Activated CD4-positive, alpha-beta T cell treated with anti-CD3 and anti-CD28 coated beads for 1 hour (primary cell): ENCODE results near the gene KLK11.
"Not testable (repeated sequence)": the region's sequence is repeated elsewhere in the genome, so short reads cannot be mapped to it uniquely, and the experiment has no call there.

Source experiments
- DNase-seq: peaks from one replicate; pipeline ENCODE4 v3.0.0-alpha.2; 2020

The KLK11 gene

GRCh38 chr19:51002542-51003311, 23.7 kb downstream of the KLK11 start:
- DNase-seq, result no peak

GRCh38 chr19:51002089-51002532, 24.3 kb downstream of the KLK11 start:
- DNase-seq, result no peak

- DNase-seq, result no peak
Measured at GRCh38 chr19:51001515-51001914, 24.9 kb downstream of the KLK11 start, which contains the start of gene KLK8. Gene KLK8, minus strand, starts transcription at chr19:51001604. Its CDS starts 437 bp downstream, at chr19:51001167.

- DNase-seq, result no peak
Measured at GRCh38 chr19:51000981-51001380, 25.4 kb downstream of the KLK11 start.

GRCh38 chr19:51000426-51000825, 26.0 kb downstream of the KLK11 start:
- DNase-seq, result no peak

- DNase-seq, result no peak
Measured at GRCh38 chr19:50998686-50999085, 27.7 kb downstream of the KLK11 start.

- DNase-seq, result no peak
Measured at GRCh38 chr19:50998061-50998460, 28.4 kb downstream of the KLK11 start.

GRCh38 chr19:50994129-50994528, 32.3 kb downstream of the KLK11 start:
- DNase-seq, result no peak

- no peak for DNase-seq
Measured at GRCh38 chr19:50992666-50993035, 33.8 kb downstream of the KLK11 start.

GRCh38 chr19:50984416-50984815, 42.0 kb downstream of the KLK11 start:
- not testable (repeated sequence) for DNase-seq

GRCh38 chr19:50983625-50984292, 42.7 kb downstream of the KLK11 start, which contains the start of gene KLK7:
Gene KLK7, minus strand, starts transcription at chr19:50983917. Its CDS starts 1,518 bp downstream, at chr19:50982399.
- DNase-seq, result no peak

- DNase-seq, result no peak
Measured at GRCh38 chr19:50982186-50982585, 44.2 kb downstream of the KLK11 start.

- DNase-seq, result no peak
Measured at GRCh38 chr19:50981587-50982146, 44.7 kb downstream of the KLK11 start.

- no peak for DNase-seq
Measured at GRCh38 chr19:50980208-50980607, 46.2 kb downstream of the KLK11 start.

GRCh38 chr19:50979758-50980157, 46.7 kb downstream of the KLK11 start:
- no peak for DNase-seq

- no peak for DNase-seq
Measured at GRCh38 chr19:50978772-50979390, 47.5 kb downstream of the KLK11 start.

- no peak for DNase-seq
Measured at GRCh38 chr19:50977626-50978025, 48.8 kb downstream of the KLK11 start.

- DNase-seq, result no peak
Measured at GRCh38 chr19:50975766-50976165, 50.6 kb downstream of the KLK11 start.

- DNase-seq, result no peak
Measured at GRCh38 chr19:50974702-50975556, 51.5 kb downstream of the KLK11 start.

GRCh38 chr19:50972795-50973376, 53.5 kb downstream of the KLK11 start:
- DNase-seq, result no peak
